HEK293 (cell line): ENCODE results near the gene BLVRB.
A peak's percentile ranks its signal among the peaks of the same experiment; 100 is the strongest.

Experiments
- HOXC10 ChIP-seq: sonication (generic); formaldehyde crosslinking; IDR thresholded peaks from 2 replicates; pipeline ENCODE4 v1.8.1; 2023; ENCODE audit warnings: mild to moderate bottlenecking, missing genetic modification reagents
- KLF9 ChIP-seq: fragments of 450-650 bp; formaldehyde crosslinking; IDR thresholded peaks from 2 replicates; pipeline ENCODE4 v1.5.1; 2016; ENCODE audit warnings: missing biosample characterization, missing genetic modification characterization, low read depth
- REPIN1 ChIP-seq: fragments of 450-650 bp; formaldehyde crosslinking; IDR thresholded peaks from 2 replicates; pipeline ENCODE4 v1.5.1; 2017; ENCODE audit warnings: missing biosample characterization, missing genetic modification characterization, low read depth
- SALL2 ChIP-seq: fragments of 450-650 bp; formaldehyde crosslinking; IDR thresholded peaks from 2 replicates; pipeline ENCODE4 v1.5.0; 2017; ENCODE audit warnings: missing biosample characterization, mild to moderate bottlenecking, missing genetic modification characterization, borderline replicate concordance
- SCRT1 ChIP-seq: fragments of 450-650 bp; formaldehyde crosslinking; IDR thresholded peaks from 2 replicates; pipeline ENCODE4 v1.5.1; 2016; ENCODE audit warnings: missing biosample characterization, missing genetic modification characterization, borderline replicate concordance
- SCRT2 ChIP-seq: fragments of 450-650 bp; formaldehyde crosslinking; IDR thresholded peaks from 2 replicates; pipeline ENCODE4 v1.5.1; 2016; ENCODE audit warnings: missing biosample characterization, missing genetic modification characterization
- SP2 ChIP-seq: fragments of 450-650 bp; formaldehyde crosslinking; IDR thresholded peaks from 2 replicates; pipeline ENCODE4 v1.5.1; 2016; ENCODE audit warnings: missing biosample characterization, missing genetic modification characterization
- ZBTB17 ChIP-seq: fragments of 450-650 bp; formaldehyde crosslinking; IDR thresholded peaks from 2 replicates; pipeline ENCODE4 v1.5.1; 2016; ENCODE audit warnings: missing biosample characterization, missing genetic modification characterization
- ZFP37 ChIP-seq: fragments of 450-650 bp; formaldehyde crosslinking; IDR thresholded peaks from 2 replicates; pipeline ENCODE4 v1.5.1; 2016; ENCODE audit warnings: missing biosample characterization, missing genetic modification characterization
- ZNF155 ChIP-seq: fragments of 450-650 bp; formaldehyde crosslinking; IDR thresholded peaks from 2 replicates; pipeline ENCODE4 v1.5.1; 2016; ENCODE audit warnings: missing biosample characterization, missing genetic modification characterization
- ZNF23 ChIP-seq: fragments of 450-650 bp; formaldehyde crosslinking; IDR thresholded peaks from 2 replicates; pipeline ENCODE4 v1.5.1; 2016; ENCODE audit warnings: missing biosample characterization, missing genetic modification characterization, borderline replicate concordance
- ZNF324 ChIP-seq: fragments of 450-650 bp; formaldehyde crosslinking; IDR thresholded peaks from 2 replicates; pipeline ENCODE4 v1.5.1; 2016; ENCODE audit warnings: missing biosample characterization, missing genetic modification characterization
- ZNF423 ChIP-seq: fragments of 450-650 bp; formaldehyde crosslinking; IDR thresholded peaks from 2 replicates; pipeline ENCODE4 v1.5.1; 2016; ENCODE audit warnings: missing biosample characterization, missing genetic modification characterization
- ZNF521 ChIP-seq: fragments of 450-650 bp; formaldehyde crosslinking; IDR thresholded peaks from 2 replicates; pipeline ENCODE4 v1.5.1; 2017; ENCODE audit warnings: missing biosample characterization, mild to moderate bottlenecking, missing genetic modification characterization
- ZNF544 ChIP-seq: fragments of 450-650 bp; formaldehyde crosslinking; IDR thresholded peaks from 2 replicates; pipeline ENCODE4 v1.5.0; 2017; ENCODE audit warnings: missing biosample characterization, missing genetic modification characterization
- ZNF558 ChIP-seq: fragments of 450-650 bp; formaldehyde crosslinking; IDR thresholded peaks from 2 replicates; pipeline ENCODE4 v1.5.1; 2016; ENCODE audit warnings: missing biosample characterization, missing genetic modification characterization
- ZNF585B ChIP-seq: fragments of 450-650 bp; formaldehyde crosslinking; IDR thresholded peaks from 2 replicates; pipeline ENCODE4 v1.5.1; 2016; ENCODE audit warnings: missing biosample characterization, missing genetic modification characterization
- ZNF596 ChIP-seq: fragments of 450-650 bp; IDR thresholded peaks from 2 replicates; pipeline ENCODE4 v1.5.0; 2018; ENCODE audit warnings: missing biosample characterization, mild to moderate bottlenecking, missing genetic modification characterization, moderate library complexity
- ZNF600 ChIP-seq: fragments of 450-650 bp; formaldehyde crosslinking; IDR thresholded peaks from 2 replicates; pipeline ENCODE4 v1.5.1; 2016; ENCODE audit warnings: missing biosample characterization, missing genetic modification characterization
- ZNF623 ChIP-seq: fragments of 450-650 bp; formaldehyde crosslinking; IDR thresholded peaks from 2 replicates; pipeline ENCODE4 v1.5.1; 2016; ENCODE audit warnings: missing biosample characterization, missing genetic modification characterization
- ZNF624 ChIP-seq: fragments of 450-650 bp; formaldehyde crosslinking; IDR thresholded peaks from 2 replicates; pipeline ENCODE4 v1.5.1; 2017; ENCODE audit warnings: missing biosample characterization, missing genetic modification characterization
- ZXDB ChIP-seq: fragments of 450-650 bp; formaldehyde crosslinking; IDR thresholded peaks from 2 replicates; pipeline ENCODE4 v1.5.1; 2016; ENCODE audit warnings: missing biosample characterization, missing genetic modification characterization
- TF ChIP-seq, protein P1 (sequence below): fragments of 450-650 bp; formaldehyde crosslinking; IDR thresholded peaks from 2 replicates; pipeline ENCODE4 v1.5.1; 2016; ENCODE audit warnings: missing biosample characterization, missing genetic modification characterization
- TF ChIP-seq, protein P2 (sequence below): IDR thresholded peaks from 2 replicates; pipeline ENCODE4 v1.6.1; 2011; ENCODE audit warnings: mild to moderate bottlenecking, low read depth, low read length, borderline replicate concordance
- TF ChIP-seq, protein P3 (sequence below): fragments of 450-650 bp; formaldehyde crosslinking; IDR thresholded peaks from 2 replicates; pipeline ENCODE4 v1.5.1; 2016; ENCODE audit warnings: missing biosample characterization, missing genetic modification characterization, low read depth
- TF ChIP-seq, protein P4 (sequence below): fragments of 450-650 bp; formaldehyde crosslinking; IDR thresholded peaks from 2 replicates; pipeline ENCODE4 v1.5.1; 2016; ENCODE audit warnings: missing biosample characterization, missing genetic modification characterization
- TF ChIP-seq, protein P5 (sequence below): fragments of 450-650 bp; formaldehyde crosslinking; IDR thresholded peaks from 2 replicates; pipeline ENCODE4 v1.5.1; 2016; ENCODE audit warnings: missing biosample characterization, missing genetic modification characterization
- TF ChIP-seq, protein P6 (sequence below): fragments of 450-650 bp; formaldehyde crosslinking; IDR thresholded peaks from 2 replicates; pipeline ENCODE4 v1.5.1; 2016; ENCODE audit warnings: missing biosample characterization, missing genetic modification characterization, borderline replicate concordance

The BLVRB gene

DNA sequence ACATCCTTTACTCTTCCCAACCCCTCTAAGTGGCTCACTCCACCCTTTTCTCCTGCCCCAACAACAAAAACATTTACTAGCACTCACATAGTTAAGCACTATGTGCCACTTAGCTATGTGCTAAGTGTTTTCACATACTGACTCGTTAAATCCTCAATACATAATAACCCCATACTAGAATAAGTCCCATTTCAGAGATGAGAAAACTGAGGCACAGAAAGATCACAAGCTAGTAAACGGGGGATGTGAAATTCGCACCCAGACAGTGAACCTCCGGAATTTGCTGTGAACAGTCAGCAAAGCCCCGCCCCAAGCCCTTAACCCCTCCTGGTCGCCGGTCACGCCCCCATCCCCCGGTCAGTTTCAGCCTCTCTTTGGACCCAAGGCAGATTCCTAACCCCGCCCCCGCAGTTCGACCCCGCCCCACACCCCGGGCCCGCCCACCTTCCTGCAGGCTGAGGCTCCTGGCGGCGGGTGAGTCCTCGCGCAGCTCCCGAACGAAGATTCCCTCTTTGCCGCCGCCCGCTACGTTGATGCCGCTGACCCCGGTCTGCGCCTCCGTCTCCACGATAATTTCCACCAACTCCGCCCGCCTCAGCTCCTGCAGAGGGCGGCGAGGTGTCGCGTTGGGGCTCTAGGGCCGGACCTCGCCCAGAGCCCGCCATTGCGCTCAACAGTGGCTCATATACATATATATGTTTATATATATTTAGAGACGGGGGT is 62.1 kb downstream of the BLVRB start (continued):
- TF ChIP-seq, protein P1, sequence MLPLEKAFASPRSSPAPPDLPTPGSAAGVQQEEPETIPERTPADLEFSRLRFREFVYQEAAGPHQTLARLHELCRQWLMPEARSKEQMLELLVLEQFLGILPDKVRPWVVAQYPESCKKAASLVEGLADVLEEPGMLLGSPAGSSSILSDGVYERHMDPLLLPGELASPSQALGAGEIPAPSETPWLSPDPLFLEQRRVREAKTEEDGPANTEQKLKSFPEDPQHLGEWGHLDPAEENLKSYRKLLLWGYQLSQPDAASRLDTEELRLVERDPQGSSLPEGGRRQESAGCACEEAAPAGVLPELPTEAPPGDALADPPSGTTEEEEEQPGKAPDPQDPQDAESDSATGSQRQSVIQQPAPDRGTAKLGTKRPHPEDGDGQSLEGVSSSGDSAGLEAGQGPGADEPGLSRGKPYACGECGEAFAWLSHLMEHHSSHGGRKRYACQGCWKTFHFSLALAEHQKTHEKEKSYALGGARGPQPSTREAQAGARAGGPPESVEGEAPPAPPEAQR (tag by site-specific recombination): peak; percentile 65; the same call in 1 of the 2 replicates
- TF ChIP-seq ZNF324 (peak; percentile 91; the same call in 1 of the 2 replicates), ZFP37 (tag by site-specific recombination) (peak; percentile 27; the same call in 1 of the 2 replicates), ZNF600 (tag by site-specific recombination) (peak; percentile 86), ZNF423 (tag by site-specific recombination) (no peak), REPIN1 (tag by site-specific recombination) (peak; percentile 77; the same call in 1 of the 2 replicates), ZNF521 (tag by site-specific recombination) (no peak), KLF9 (tag by site-specific recombination) (peak; percentile 95), SP2 (tag by site-specific recombination) (peak; percentile 84), ZNF544 (tag by site-specific recombination) (no peak), ZNF558 (tag by site-specific recombination) (no peak; the same call in 1 of the 2 replicates), SCRT2 (tag by site-specific recombination) (no peak; the same call in none of the 2 replicates), ZBTB17 (tag by site-specific recombination) (no peak; the same call in 1 of the 2 replicates), ZNF596 (tag by site-specific recombination) (no peak), ZNF623 (tag by site-specific recombination) (no peak; the same call in 1 of the 2 replicates), ZNF585B (no peak), ZXDB (peak; percentile 77), ZNF624 (tag by site-specific recombination) (no peak), ZNF23 (tag by site-specific recombination) (no peak), HOXC10 (no peak), ZNF155 (no peak), SCRT1 (no peak), SALL2 (tag by site-specific recombination) (no peak)
- TF ChIP-seq, protein P2, sequence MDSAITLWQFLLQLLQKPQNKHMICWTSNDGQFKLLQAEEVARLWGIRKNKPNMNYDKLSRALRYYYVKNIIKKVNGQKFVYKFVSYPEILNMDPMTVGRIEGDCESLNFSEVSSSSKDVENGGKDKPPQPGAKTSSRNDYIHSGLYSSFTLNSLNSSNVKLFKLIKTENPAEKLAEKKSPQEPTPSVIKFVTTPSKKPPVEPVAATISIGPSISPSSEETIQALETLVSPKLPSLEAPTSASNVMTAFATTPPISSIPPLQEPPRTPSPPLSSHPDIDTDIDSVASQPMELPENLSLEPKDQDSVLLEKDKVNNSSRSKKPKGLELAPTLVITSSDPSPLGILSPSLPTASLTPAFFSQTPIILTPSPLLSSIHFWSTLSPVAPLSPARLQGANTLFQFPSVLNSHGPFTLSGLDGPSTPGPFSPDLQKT: no peak
- TF ChIP-seq, protein P3, sequence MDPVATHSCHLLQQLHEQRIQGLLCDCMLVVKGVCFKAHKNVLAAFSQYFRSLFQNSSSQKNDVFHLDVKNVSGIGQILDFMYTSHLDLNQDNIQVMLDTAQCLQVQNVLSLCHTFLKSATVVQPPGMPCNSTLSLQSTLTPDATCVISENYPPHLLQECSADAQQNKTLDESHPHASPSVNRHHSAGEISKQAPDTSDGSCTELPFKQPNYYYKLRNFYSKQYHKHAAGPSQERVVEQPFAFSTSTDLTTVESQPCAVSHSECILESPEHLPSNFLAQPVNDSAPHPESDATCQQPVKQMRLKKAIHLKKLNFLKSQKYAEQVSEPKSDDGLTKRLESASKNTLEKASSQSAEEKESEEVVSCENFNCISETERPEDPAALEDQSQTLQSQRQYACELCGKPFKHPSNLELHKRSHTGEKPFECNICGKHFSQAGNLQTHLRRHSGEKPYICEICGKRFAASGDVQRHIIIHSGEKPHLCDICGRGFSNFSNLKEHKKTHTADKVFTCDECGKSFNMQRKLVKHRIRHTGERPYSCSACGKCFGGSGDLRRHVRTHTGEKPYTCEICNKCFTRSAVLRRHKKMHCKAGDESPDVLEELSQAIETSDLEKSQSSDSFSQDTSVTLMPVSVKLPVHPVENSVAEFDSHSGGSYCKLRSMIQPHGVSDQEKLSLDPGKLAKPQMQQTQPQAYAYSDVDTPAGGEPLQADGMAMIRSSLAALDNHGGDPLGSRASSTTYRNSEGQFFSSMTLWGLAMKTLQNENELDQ: 0 out of 2 replicates have a peak, but pooled peaks have one; percentile 38
- TF ChIP-seq, protein P4, sequence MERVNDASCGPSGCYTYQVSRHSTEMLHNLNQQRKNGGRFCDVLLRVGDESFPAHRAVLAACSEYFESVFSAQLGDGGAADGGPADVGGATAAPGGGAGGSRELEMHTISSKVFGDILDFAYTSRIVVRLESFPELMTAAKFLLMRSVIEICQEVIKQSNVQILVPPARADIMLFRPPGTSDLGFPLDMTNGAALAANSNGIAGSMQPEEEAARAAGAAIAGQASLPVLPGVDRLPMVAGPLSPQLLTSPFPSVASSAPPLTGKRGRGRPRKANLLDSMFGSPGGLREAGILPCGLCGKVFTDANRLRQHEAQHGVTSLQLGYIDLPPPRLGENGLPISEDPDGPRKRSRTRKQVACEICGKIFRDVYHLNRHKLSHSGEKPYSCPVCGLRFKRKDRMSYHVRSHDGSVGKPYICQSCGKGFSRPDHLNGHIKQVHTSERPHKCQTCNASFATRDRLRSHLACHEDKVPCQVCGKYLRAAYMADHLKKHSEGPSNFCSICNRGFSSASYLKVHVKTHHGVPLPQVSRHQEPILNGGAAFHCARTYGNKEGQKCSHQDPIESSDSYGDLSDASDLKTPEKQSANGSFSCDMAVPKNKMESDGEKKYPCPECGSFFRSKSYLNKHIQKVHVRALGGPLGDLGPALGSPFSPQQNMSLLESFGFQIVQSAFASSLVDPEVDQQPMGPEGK: peak; percentile 57
- TF ChIP-seq, protein P5, sequence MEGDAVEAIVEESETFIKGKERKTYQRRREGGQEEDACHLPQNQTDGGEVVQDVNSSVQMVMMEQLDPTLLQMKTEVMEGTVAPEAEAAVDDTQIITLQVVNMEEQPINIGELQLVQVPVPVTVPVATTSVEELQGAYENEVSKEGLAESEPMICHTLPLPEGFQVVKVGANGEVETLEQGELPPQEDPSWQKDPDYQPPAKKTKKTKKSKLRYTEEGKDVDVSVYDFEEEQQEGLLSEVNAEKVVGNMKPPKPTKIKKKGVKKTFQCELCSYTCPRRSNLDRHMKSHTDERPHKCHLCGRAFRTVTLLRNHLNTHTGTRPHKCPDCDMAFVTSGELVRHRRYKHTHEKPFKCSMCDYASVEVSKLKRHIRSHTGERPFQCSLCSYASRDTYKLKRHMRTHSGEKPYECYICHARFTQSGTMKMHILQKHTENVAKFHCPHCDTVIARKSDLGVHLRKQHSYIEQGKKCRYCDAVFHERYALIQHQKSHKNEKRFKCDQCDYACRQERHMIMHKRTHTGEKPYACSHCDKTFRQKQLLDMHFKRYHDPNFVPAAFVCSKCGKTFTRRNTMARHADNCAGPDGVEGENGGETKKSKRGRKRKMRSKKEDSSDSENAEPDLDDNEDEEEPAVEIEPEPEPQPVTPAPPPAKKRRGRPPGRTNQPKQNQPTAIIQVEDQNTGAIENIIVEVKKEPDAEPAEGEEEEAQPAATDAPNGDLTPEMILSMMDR (tag by site-specific recombination): peak; percentile 68; the same call in 1 of the 2 replicates
- TF ChIP-seq, protein P6, sequence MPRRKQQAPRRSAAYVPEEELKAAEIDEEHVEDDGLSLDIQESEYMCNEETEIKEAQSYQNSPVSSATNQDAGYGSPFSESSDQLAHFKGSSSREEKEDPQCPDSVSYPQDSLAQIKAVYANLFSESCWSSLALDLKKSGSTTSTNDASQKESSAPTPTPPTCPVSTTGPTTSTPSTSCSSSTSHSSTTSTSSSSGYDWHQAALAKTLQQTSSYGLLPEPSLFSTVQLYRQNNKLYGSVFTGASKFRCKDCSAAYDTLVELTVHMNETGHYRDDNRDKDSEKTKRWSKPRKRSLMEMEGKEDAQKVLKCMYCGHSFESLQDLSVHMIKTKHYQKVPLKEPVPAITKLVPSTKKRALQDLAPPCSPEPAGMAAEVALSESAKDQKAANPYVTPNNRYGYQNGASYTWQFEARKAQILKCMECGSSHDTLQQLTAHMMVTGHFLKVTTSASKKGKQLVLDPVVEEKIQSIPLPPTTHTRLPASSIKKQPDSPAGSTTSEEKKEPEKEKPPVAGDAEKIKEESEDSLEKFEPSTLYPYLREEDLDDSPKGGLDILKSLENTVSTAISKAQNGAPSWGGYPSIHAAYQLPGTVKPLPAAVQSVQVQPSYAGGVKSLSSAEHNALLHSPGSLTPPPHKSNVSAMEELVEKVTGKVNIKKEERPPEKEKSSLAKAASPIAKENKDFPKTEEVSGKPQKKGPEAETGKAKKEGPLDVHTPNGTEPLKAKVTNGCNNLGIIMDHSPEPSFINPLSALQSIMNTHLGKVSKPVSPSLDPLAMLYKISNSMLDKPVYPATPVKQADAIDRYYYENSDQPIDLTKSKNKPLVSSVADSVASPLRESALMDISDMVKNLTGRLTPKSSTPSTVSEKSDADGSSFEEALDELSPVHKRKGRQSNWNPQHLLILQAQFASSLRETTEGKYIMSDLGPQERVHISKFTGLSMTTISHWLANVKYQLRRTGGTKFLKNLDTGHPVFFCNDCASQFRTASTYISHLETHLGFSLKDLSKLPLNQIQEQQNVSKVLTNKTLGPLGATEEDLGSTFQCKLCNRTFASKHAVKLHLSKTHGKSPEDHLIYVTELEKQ: no peak
